Uterus (tissue), 4 donors: Measurements from ENCODE around the gene SULF2. TPM values are rescaled to one million over a fixed set of nuclear protein-coding genes. Genes with fewer than 3 reads are reported as not detected.

Experiments used
- DNase-seq, 2 donors: peaks; one replicate each; pipeline ENCODE4 v3.0.0-alpha.2; 2019 to 2020
- H3K27ac ChIP-seq, 2 donors: fragments of 200-600 bp; sonication (generic); 1 replicate in 1 of 2; 2 replicates in 1 of 2; pipeline ENCODE4 v1.5.1; 2016 to 2018
- H3K27me3 ChIP-seq, 2 donors: fragments of 200-600 bp; sonication (generic); one replicate each; pipeline ENCODE4 v1.5.1; 2018 to 2019; ENCODE audit warnings: control low read depth in 1 of 2
- H3K36me3 ChIP-seq, 2 donors: fragments of 200-600 bp; sonication (generic); one replicate each; pipeline ENCODE4 v1.5.1; 2019; ENCODE audit warnings: control low read depth in 1 of 2
- H3K4me1 ChIP-seq, 2 donors: fragments of 200-600 bp; sonication (generic); one replicate each; pipeline ENCODE4 v1.5.1; 2018 to 2019; ENCODE audit warnings: control low read depth in 1 of 2
- H3K4me3 ChIP-seq, 2 donors: fragments of 200-600 bp; sonication (generic); 1 replicate in 1 of 2; 2 replicates in 1 of 2; pipeline ENCODE4 v1.5.1; 2018 to 2019; ENCODE audit warnings: mild to moderate bottlenecking in 1 of 2
- H3K9me3 ChIP-seq, 2 donors: fragments of 200-600 bp; sonication (generic); one replicate each; pipeline ENCODE4 v1.5.1; 2019; ENCODE audit warnings: control low read depth in 1 of 2
- POLR2A ChIP-seq, 2 donors: fragments of 450-650 bp; IDR thresholded peaks; one replicate each; pipeline ENCODE4 v1.6.1; 2016; ENCODE audit warnings: antibody characterized with exemption in 2 of 2, mild to moderate bottlenecking in 1 of 2, moderate library complexity in 1 of 2
- intact Hi-C: fragments of 100-400 bp; cut with DNase I; formaldehyde crosslinking; loops from one replicate; pipeline ENCODE4 v1.15.1; 2023; ENCODE audit warnings: low total_unique reads
- total RNA-seq, 4 donors: library from RNA; depleted of rRNA in 3 of 4; stranded (reverse); fragments of >200 nt in 3 of 4; gene quantifications; one replicate each; pipeline versions ENCODE4 v1.1.0 to v1.2.4, GENCODE V29; 2014 to 2023
- TF ChIP-seq, protein P1 (sequence below), 4 experiments: fragments of 200-600 bp in 2 of 4; fragments of 450-650 bp in 2 of 4; sonication (generic) in 2 of 4; IDR thresholded peaks; one replicate each; pipeline ENCODE4 v1.5.1; 2016 to 2019; ENCODE audit warnings: antibody characterized with exemption in 4 of 4, mild to moderate bottlenecking in 2 of 4, moderate library complexity in 1 of 4
- donor health status: DM: yes; HTN: yes; CAD: no.

The SULF2 gene
- total RNA-seq, 4 donors from 2014 or later = 95.9 to 558 (median 213) TPM

DNA sequence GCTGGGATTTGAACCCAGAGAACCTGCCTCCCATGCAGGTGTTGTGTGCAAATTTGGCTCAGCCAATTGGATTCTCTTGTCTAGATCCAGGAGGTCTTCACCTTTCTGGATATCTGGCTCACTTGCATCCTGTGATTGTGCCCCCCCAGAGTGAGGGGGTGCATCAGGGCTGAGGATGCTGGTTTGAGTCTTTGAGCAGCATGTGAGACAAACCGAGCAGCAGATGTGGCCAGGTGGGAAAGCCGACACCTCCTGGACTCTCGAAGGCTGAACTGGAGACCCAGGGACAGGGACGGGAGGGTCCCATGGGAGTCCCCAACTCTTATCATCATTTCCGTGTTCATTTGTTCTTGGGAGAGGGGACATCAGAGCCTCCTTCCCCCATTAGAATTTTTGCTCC, 30.6 kb upstream of the SULF2 start:
- Histone ChIP-seq H3K36me3 (no peaks in the 10 kb centered on the region), H3K27me3 (no peaks in the 10 kb centered on the region), H3K4me1 (no peaks in the 10 kb centered on the region), H3K9me3 (no peaks in the 10 kb centered on the region), H3K4me3 (no peak overlapping the region), H3K27ac (no peak overlapping the region)
- no peak for DNase-seq
- TF ChIP-seq, protein P1, sequence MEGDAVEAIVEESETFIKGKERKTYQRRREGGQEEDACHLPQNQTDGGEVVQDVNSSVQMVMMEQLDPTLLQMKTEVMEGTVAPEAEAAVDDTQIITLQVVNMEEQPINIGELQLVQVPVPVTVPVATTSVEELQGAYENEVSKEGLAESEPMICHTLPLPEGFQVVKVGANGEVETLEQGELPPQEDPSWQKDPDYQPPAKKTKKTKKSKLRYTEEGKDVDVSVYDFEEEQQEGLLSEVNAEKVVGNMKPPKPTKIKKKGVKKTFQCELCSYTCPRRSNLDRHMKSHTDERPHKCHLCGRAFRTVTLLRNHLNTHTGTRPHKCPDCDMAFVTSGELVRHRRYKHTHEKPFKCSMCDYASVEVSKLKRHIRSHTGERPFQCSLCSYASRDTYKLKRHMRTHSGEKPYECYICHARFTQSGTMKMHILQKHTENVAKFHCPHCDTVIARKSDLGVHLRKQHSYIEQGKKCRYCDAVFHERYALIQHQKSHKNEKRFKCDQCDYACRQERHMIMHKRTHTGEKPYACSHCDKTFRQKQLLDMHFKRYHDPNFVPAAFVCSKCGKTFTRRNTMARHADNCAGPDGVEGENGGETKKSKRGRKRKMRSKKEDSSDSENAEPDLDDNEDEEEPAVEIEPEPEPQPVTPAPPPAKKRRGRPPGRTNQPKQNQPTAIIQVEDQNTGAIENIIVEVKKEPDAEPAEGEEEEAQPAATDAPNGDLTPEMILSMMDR (IDR thresholded peaks at IDR 0.05) = no peak
- TF ChIP-seq POLR2A (IDR thresholded peaks at IDR 0.05) = no peak
- intact Hi-C loops = no loop called here

DNA sequence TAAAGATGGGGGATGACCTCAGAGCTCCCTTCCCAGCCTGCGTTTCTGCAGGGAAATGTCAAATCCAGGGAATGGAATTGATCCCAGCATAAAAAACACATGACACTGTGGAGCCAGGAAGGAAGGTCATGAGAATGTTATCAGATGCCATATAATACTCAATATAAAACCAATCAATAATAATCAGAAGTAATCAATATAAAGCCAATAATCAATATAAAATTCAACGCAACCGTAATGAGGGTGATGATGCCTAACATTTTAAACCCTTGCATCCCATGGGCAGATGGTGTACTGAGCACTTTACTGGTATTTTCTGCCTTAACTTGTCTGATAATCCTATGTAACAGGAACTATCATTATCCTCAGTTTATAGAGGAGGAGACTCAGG, 30.1 kb upstream of the SULF2 start:
- no peak overlapping the region for H3K27ac ChIP-seq
- H3K4me1 ChIP-seq = no peaks in the 10 kb centered on the region
- intact Hi-C loops = no loop called here
- DNase-seq = no peak
- TF ChIP-seq, protein P1 (IDR thresholded peaks at IDR 0.05) = no peak
- no peak for TF ChIP-seq POLR2A (IDR thresholded peaks at IDR 0.05)
- H3K4me3 ChIP-seq = no peak overlapping the region
- H3K9me3 ChIP-seq = no peaks in the 10 kb centered on the region
- no peaks in the 10 kb centered on the region for H3K36me3 ChIP-seq
- H3K27me3 ChIP-seq = no peaks in the 10 kb centered on the region

DNA sequence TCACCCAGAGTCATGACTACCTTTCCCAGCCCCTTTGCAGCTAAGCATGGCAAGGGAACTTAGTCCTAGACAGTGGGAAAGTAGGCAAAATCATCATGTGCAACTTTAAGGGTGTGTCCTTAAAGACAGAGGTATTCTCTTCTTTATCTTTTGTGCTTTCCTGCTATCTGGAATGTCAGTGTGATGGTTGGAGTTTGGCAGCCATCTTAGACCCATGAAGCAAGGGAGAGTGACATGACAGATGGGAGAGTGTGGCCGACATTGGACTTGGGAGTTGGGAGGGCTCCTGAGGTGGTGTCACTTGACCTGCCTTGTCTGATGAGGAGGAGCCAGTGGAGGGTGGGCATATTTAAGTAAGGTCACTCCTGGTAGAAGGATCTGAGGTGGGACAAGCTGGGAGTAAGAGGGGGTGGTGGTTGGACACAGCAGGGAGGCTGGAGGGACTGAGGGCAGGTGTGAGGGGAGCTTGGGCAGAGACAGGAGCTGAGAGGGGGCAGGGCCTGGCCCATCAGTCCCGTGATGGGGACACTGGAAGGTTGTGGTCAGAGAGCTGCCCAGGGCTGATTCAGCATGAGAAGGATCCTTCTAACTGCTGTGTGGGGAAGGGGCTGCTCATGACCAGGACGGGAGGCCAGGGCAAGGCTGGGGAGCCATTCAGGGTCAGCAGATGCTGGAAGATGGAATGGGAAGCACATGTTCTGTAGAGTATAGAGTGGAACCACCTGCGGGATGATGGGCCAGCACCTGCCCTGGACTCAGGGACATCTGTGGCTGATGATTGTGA, 29.5 kb upstream of the SULF2 start:
- DNase-seq = no peak
- no peaks in the 10 kb centered on the region for H3K4me1 ChIP-seq
- H3K9me3 ChIP-seq = no peaks in the 10 kb centered on the region
- no peaks in the 10 kb centered on the region for H3K36me3 ChIP-seq
- no peak overlapping the region for H3K27ac ChIP-seq
- no peak overlapping the region for H3K4me3 ChIP-seq
- intact Hi-C loops = no loop called here
- TF ChIP-seq, protein P1 (IDR thresholded peaks at IDR 0.05) = no peak
- TF ChIP-seq POLR2A (IDR thresholded peaks at IDR 0.05) = no peak
- H3K27me3 ChIP-seq = no peaks in the 10 kb centered on the region

DNA sequence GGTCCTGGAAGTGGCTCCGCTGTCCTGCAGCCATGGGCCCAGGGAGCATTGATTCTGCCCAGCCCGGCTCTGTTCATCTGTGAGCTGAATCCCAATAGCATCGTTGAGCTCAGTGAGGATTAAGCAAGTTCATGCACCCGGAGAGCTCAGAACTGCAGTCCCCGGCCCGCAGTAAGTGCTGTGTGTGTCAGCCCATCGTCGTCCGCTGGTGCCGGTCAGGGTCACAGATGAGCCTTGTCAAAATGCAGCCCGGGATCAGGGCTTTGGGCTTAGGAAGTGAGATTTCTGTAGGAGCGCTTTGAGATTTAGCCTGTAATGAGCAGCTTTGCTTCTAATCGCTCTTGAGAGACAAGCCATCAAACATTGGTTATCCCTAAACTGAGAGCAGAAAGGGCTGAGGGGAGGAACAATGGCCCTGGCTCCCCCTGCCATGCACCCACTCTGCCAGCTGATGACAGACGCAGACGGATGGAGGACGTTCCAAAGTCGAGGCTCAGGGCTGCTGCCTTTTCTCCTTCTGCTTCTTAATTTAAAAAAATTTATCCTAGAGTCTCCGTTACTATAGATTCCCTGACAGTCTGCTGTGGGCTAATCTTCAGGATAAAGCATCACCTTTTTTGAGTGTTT, 25.6 kb upstream of the SULF2 start:
- intact Hi-C loops = no loop called here

More for the DNA sequence above, 25.6 kb upstream of the SULF2 start:
- Histone ChIP-seq H3K27me3 (no peaks in the 10 kb centered on the region), H3K27ac (no peak overlapping the region), H3K36me3 (no peaks in the 10 kb centered on the region), H3K9me3 (no peaks in the 10 kb centered on the region), H3K4me3 (no peak overlapping the region), H3K4me1 (no peaks in the 10 kb centered on the region)
- no peak for TF ChIP-seq POLR2A (IDR thresholded peaks at IDR 0.05)
- TF ChIP-seq, protein P1 (IDR thresholded peaks at IDR 0.05) = no peak
- peak in 1 of 2 donors; percentile 9 for DNase-seq
